GM12878 (cell line): ENCODE measurements around the gene CORO1C. TPM values are rescaled to one million over a fixed set of nuclear protein-coding genes. Genes with fewer than 3 reads are reported as not detected.

Source experiments
- ATAC-seq: fragments of 200-7000 bp; cut with Tn5 transposase; 3 replicates; pipeline ENCODE4 v1.9.1; 2020; ENCODE audit warnings: mild to moderate bottlenecking, moderate library complexity
- BruUV-seq: library from RNA; stranded (reverse); fragments of 400-500 nt; replicated peaks from 2 replicates; lab custom pipeline; 2021; lab: Mats Ljungman, UMichigan
- CTCF ChIA-PET: fragments of 300-600 bp; sonication (Branson Sonifier 250); formaldehyde crosslinking; extraction: SDS; loops from one replicate; lab custom pipeline; 2021; ENCODE audit warnings: inconsistent platforms; lab: Yijun Ruan, JAX
- POLR2A ChIA-PET: fragments of 350-600 bp; formaldehyde crosslinking; extraction: SDS; loops from one replicate; lab custom pipeline; 2021; ENCODE audit warnings: inconsistent platforms; lab: Charles Lee
- RAD21 ChIA-PET: fragments of 300-600 bp; sonication (Branson Sonifier 250); formaldehyde crosslinking; loops from one replicate; lab custom pipeline; 2023; ENCODE audit warnings: antibody characterized with exemption; ENCODE audit not compliant: unreplicated experiment; lab: Charles Lee
- SMC1A ChIA-PET: fragments of 300-600 bp; sonication (Branson Sonifier 250); formaldehyde crosslinking; loops from one replicate; lab custom pipeline; 2023; ENCODE audit not compliant: unreplicated experiment, uncharacterized antibody; lab: Charles Lee
- DNase-seq: peaks from one replicate; pipeline ENCODE4 v3.0.0-alpha.2; 2011; ENCODE audit warnings: low read depth, low spot score
- FAIRE-seq: peaks from 3 replicates; lab custom pipeline; 2011; peaks lifted over from hg19 to GRCh38; lab: Jason Lieb, UNC
- H2AFZ ChIP-seq: 2 replicates; pipeline ENCODE4 v1.6.0; 2011; ENCODE audit warnings: low read depth, low read length, control low read depth; ENCODE audit not compliant: control insufficient read depth
- H3K27ac ChIP-seq: 2 replicates; pipeline ENCODE4 v1.5.1; 2011; ENCODE audit warnings: control low read depth; ENCODE audit not compliant: control insufficient read depth, insufficient read depth
- H3K27me3 ChIP-seq, 2 experiments: replicated peaks in 1 of 2; 2 replicates each; pipeline versions ENCODE4 v1.6.0 to v1.6.1; 2011; ENCODE audit warnings: low read length in 1 of 2; ENCODE audit not compliant: control insufficient read depth in 2 of 2, insufficient read depth in 2 of 2
- H3K36me3 ChIP-seq, 2 experiments: 2 replicates each; pipeline ENCODE4 v1.5.1; 2011; ENCODE audit warnings: low read length in 1 of 2; ENCODE audit not compliant: control insufficient read depth in 2 of 2, insufficient read depth in 2 of 2
- H3K4me1 ChIP-seq: 2 replicates; pipeline ENCODE4 v1.6.1; 2011; ENCODE audit warnings: mild to moderate bottlenecking, low read length, moderate library complexity, mixed read lengths; ENCODE audit not compliant: control insufficient read depth, insufficient read depth
- H3K4me2 ChIP-seq: 2 replicates; pipeline ENCODE4 v1.6.0; 2011; ENCODE audit warnings: control low read depth; ENCODE audit not compliant: control insufficient read depth, insufficient read depth
- H3K4me3 ChIP-seq: fragments of 200-600 bp; sonication (generic); 2 replicates; pipeline ENCODE4 v1.5.1; 2016
- H3K79me2 ChIP-seq: 2 replicates; pipeline ENCODE4 v1.6.0; 2011; ENCODE audit warnings: low read length; ENCODE audit not compliant: control insufficient read depth, insufficient read depth
- H3K9ac ChIP-seq: 2 replicates; pipeline ENCODE4 v1.8.0; 2011; ENCODE audit warnings: low read length, control low read depth, mixed read lengths; ENCODE audit not compliant: control insufficient read depth, insufficient read depth
- H3K9me3 ChIP-seq: replicated peaks from 3 replicates; pipeline ENCODE4 v1.5.1; 2011; ENCODE audit warnings: mild to moderate bottlenecking, low read length; ENCODE audit not compliant: control insufficient read depth, insufficient read depth
- H4K20me1 ChIP-seq: 2 replicates; pipeline ENCODE4 v1.6.0; 2011; ENCODE audit not compliant: control insufficient read depth, insufficient read depth
- ZNF687 ChIP-seq: fragments of 450-650 bp; IDR thresholded peaks from 2 replicates; pipeline ENCODE4 v1.6.1; 2017; ENCODE audit warnings: mild to moderate bottlenecking, moderate library complexity
- WGBS: methylation state at CpG from one replicate; pipeline ENCODE4 v1.1.6; 2016; ENCODE audit warnings: low lambda C conversion rate; ENCODE audit not compliant: insufficient replicate concordance, insufficient coverage; ENCODE audit errors: missing lambda C conversion rate; 5-methylcytosine and 5-hydroxymethylcytosine counted together
- in situ Hi-C: fragments of 300-500 bp; cut with MboI; formaldehyde crosslinking; loops from 9 replicates; pipeline ENCODE4 v1.14.3; 2018; ENCODE audit warnings: mixed read lengths
- intact Hi-C: fragments of 100-400 bp; cut with micrococcal nuclease; formaldehyde crosslinking; loops from one replicate; pipeline ENCODE4 v1.14.2; 2022; ENCODE audit not compliant: unreplicated experiment
- polyA plus RNA-seq, 11 experiments: library from polyadenylated mRNA; depleted of rRNA in 4 of 11; unstranded in 6 of 11; stranded (reverse) in 5 of 11; fragments of >200 nt; fragmentation: Nextera tagmentation in 4 of 11; fragmentation: Illumina TruSeq in 1 of 11; extraction: Ambion mirVana in 4 of 11; extraction: Trizol in 1 of 11; gene quantifications; 1 replicate in 1 of 11; 2 replicates in 10 of 11; pipeline versions ENCODE4 v1.2.1 to v1.2.3, GENCODE V29; 2011 to 2016; ENCODE audit warnings: inconsistent platforms in 2 of 11, missing spikeins in 2 of 11, low read depth in 1 of 11
- total RNA-seq, 4 experiments: library from RNA; depleted of rRNA in 3 of 4; stranded (reverse); fragments of >200 nt in 3 of 4; fragmentation: Illumina TruSeq in 1 of 4; extraction: Trizol in 1 of 4; gene quantifications; 2 replicates each; pipeline versions ENCODE4 v1.2.1 to v1.2.3, GENCODE V29; 2013 to 2021

The CORO1C gene
- total and polyA plus RNA-seq, 10 of the 15 experiments (the other 5 are each of a cell fraction or from before 2014, with no cell fraction given) = 52.7 to 254 (median 171) TPM

- peaks cover 14% of the 10 kb centered on the region for H3K4me1 ChIP-seq
- no peaks in the 10 kb centered on the region for H3K9me3 ChIP-seq
- no peaks in the 10 kb centered on the region for H4K20me1 ChIP-seq
- no peak overlapping the region for H3K9ac ChIP-seq
- H3K4me2 ChIP-seq = no peak overlapping the region
- RAD21 ChIA-PET = no interaction called here
- no TSS peak for BruUV-seq
- no peak for DNase-seq
- WGBS = 88% methylated on average over 3 of the region's 3 CpGs
- no peak overlapping the region for H2AFZ ChIP-seq
- SMC1A ChIA-PET = interaction anchor here (11.4 to 11.9 kb wide), 2 partner anchors 16 to 129 kb away, joined by 215 to 293 read pairs; no protein-coding TSS in a partner anchor
- in situ Hi-C loops (no loop called here), intact Hi-C loops (no loop called here)
- ATAC-seq = no peak
- H3K4me3 ChIP-seq = no peak overlapping the region
- FAIRE-seq = no peak
- H3K27ac ChIP-seq = no peak overlapping the region
- no peaks in the 10 kb centered on the region for H3K27me3 ChIP-seq
- POLR2A ChIA-PET = no interaction called here
- peaks cover 25% of the 10 kb centered on the region for H3K79me2 ChIP-seq
- CTCF ChIA-PET = interaction anchor here (1.0 to 1.4 kb wide), 2 partner anchors 14 to 54 kb away, joined by 3 to 5 read pairs; no protein-coding TSS in a partner anchor
- no peak for TF ChIP-seq ZNF687
- TF ChIP-seq, all 136 proteins: peak for 0
- H3K36me3 ChIP-seq = peaks cover 3 to 12% of the 10 kb centered on the region in 2 experiments
Measured at GRCh38 chr12:108672054-108672453, 59.3 kb downstream of the CORO1C start.
